ENCODE data around the gene OVCA2. TPM values are rescaled to one million over a fixed set of nuclear protein-coding genes. Genes with fewer than 3 reads are reported as not detected.

OVCA2 gene
- total RNA-seq, 1 experiment from 2014 or later, result 47.3 TPM

- DNase-seq (ENCODE audit: extremely low read depth, low read depth), result no peak
These were observed 10.2 kb downstream of the OVCA2 start for GRCh38 chr17:2051933-2052559.

GRCh38 chr17:2053380-2054261 lies 11.8 kb downstream of the OVCA2 start:
- peak; percentile 33 for DNase-seq (ENCODE audit: extremely low read depth, low read depth)

- no peak for DNase-seq (ENCODE audit: extremely low read depth, low read depth)
These were observed 12.4 kb downstream of the OVCA2 start for GRCh38 chr17:2054262-2054511.

GRCh38 chr17:2054512-2055291 lies 12.9 kb downstream of the OVCA2 start, which contains the start of gene HIC1:
TSS of gene HIC1 (plus strand) at chr17:2055103. CDS start at chr17:2056691, 1,588 bp downstream.
- DNase-seq (ENCODE audit: extremely low read depth, low read depth), result peak; percentile 46

- no peak for DNase-seq (ENCODE audit: extremely low read depth, low read depth)
These were observed 13.7 kb downstream of the OVCA2 start for GRCh38 chr17:2055292-2056205.

GRCh38 chr17:2056206-2057174 lies 14.7 kb downstream of the OVCA2 start:
- no peak for DNase-seq (ENCODE audit: extremely low read depth, low read depth)

GRCh38 chr17:2057175-2057759 lies 15.4 kb downstream of the OVCA2 start:
- no peak for DNase-seq (ENCODE audit: extremely low read depth, low read depth)

GRCh38 chr17:2057760-2058585 lies 16.2 kb downstream of the OVCA2 start:
- no peak for DNase-seq (ENCODE audit: extremely low read depth, low read depth)

- DNase-seq (ENCODE audit: extremely low read depth, low read depth), result no peak
These were observed 17.0 kb downstream of the OVCA2 start for GRCh38 chr17:2058586-2059546.

- no peak for DNase-seq (ENCODE audit: extremely low read depth, low read depth)
These were observed 17.9 kb downstream of the OVCA2 start for GRCh38 chr17:2059547-2060384.

- DNase-seq (ENCODE audit: extremely low read depth, low read depth), result no peak
These were observed 18.5 kb downstream of the OVCA2 start for GRCh38 chr17:2060385-2060658.

GRCh38 chr17:2060681-2061440 lies 19.0 kb downstream of the OVCA2 start:
- DNase-seq (ENCODE audit: extremely low read depth, low read depth), result no peak

GRCh38 chr17:2061441-2061958 lies 19.7 kb downstream of the OVCA2 start:
- DNase-seq (ENCODE audit: extremely low read depth, low read depth), result no peak

GRCh38 chr17:2062571-2063183 lies 20.9 kb downstream of the OVCA2 start:
- DNase-seq (ENCODE audit: extremely low read depth, low read depth), result no peak
